Measurements from ENCODE around the gene MEIS1. TPM values are rescaled to one million over a fixed set of nuclear protein-coding genes. Genes with fewer than 3 reads are reported as not detected.

The MEIS1 gene
- total and polyA plus RNA-seq, 2 donors (not counting 1 experiment from before 2014, with no cell fraction given) = 0.03 TPM; not detected in 1

- Histone ChIP-seq H3K36me3 (replicated peaks in 1 of 2; ENCODE audit: control extremely low read depth in 1 of 2, control insufficient read depth in 1 of 2, extremely low read depth in 1 of 2, insufficient read depth in 2 of 2, low read length in 1 of 2) (no peaks in the 10 kb centered on the region), H3K9me3 (ENCODE audit: control extremely low read depth in 1 of 3, control insufficient read depth in 2 of 3, insufficient read depth in 1 of 3, low read length in 2 of 3) (peaks cover 0 to 49% (median 0%) of the 10 kb centered on the region in 3 donors), H3K4me2 (replicated peaks; ENCODE audit: low read depth, low read length, poor library complexity, severe bottlenecking) (no peak overlapping the region), H3K27me3 (replicated peaks in 1 of 4; ENCODE audit: control extremely low read depth in 1 of 4, control insufficient read depth in 3 of 4, insufficient read depth in 4 of 4, low read length in 3 of 4) (peaks cover 0 to 71% (median 63%) of the 10 kb centered on the region in 4 experiments), H3K4me3 (ENCODE audit: control extremely low read depth in 1 of 5, extremely low read depth in 1 of 5, insufficient read depth in 1 of 5, low read depth in 2 of 5, low read length in 4 of 5) (no peak overlapping the region), H3K27ac (ENCODE audit: low read length in 2 of 2) (no peak overlapping the region), H2AFZ (ENCODE audit: insufficient read depth, low read depth, low read length, poor library complexity, severe bottlenecking) (no peak overlapping the region), H4K20me1 (ENCODE audit: control insufficient read depth, insufficient read depth, low read length, poor library complexity, severe bottlenecking) (no peaks in the 10 kb centered on the region), H3K4me1 (ENCODE audit: control insufficient read depth in 2 of 2, insufficient read depth in 2 of 2, low read length in 2 of 2) (peaks cover 33 to 48% of the 10 kb centered on the region in 2 donors), H3K9ac (ENCODE audit: low read length) (no peak overlapping the region), H3K79me2 (ENCODE audit: control insufficient read depth, insufficient read depth, low read length) (no peaks in the 10 kb centered on the region)
- DNase-seq = no peak
- WGBS (ENCODE audit: insufficient coverage) = no CpG with 5 or more reads among the region's 10 CpGs
- ATAC-seq (ENCODE audit: low read depth) = no peak
- Mint-ChIP-seq H3K4me3 (no peak overlapping the region), H3K4me1 (peaks cover 11% of the 10 kb centered on the region), H3K9me3 (ENCODE audit: insufficient read depth) (no peaks in the 10 kb centered on the region), H3K27me3 (peaks cover 40% of the 10 kb centered on the region), H3K27ac (no peak overlapping the region)
- TF ChIP-seq EZH2 (IDR thresholded peaks at IDR 0.05; ENCODE audit: borderline replicate concordance, insufficient read depth, low read depth, low read length, poor library complexity, severe bottlenecking) = no peak
- TF ChIP-seq, protein P1, sequence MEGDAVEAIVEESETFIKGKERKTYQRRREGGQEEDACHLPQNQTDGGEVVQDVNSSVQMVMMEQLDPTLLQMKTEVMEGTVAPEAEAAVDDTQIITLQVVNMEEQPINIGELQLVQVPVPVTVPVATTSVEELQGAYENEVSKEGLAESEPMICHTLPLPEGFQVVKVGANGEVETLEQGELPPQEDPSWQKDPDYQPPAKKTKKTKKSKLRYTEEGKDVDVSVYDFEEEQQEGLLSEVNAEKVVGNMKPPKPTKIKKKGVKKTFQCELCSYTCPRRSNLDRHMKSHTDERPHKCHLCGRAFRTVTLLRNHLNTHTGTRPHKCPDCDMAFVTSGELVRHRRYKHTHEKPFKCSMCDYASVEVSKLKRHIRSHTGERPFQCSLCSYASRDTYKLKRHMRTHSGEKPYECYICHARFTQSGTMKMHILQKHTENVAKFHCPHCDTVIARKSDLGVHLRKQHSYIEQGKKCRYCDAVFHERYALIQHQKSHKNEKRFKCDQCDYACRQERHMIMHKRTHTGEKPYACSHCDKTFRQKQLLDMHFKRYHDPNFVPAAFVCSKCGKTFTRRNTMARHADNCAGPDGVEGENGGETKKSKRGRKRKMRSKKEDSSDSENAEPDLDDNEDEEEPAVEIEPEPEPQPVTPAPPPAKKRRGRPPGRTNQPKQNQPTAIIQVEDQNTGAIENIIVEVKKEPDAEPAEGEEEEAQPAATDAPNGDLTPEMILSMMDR (IDR thresholded peaks at IDR 0.05) = no peak
- POLR2A ChIA-PET = interaction anchor here (0.7 kb wide), 1 partner anchor 144 kb away, joined by 10 read pairs; no protein-coding TSS in a partner anchor
- intact Hi-C loops (cut with micrococcal nuclease) = no loop called here
- CTCF ChIA-PET = no interaction called here
Measured at GRCh38 chr2:66580166-66581049, 145.5 kb downstream of the MEIS1 start.

Measured in B cell (primary cell).